ENCODE data around the gene KDM3A. TPM values are rescaled to one million over a fixed set of nuclear protein-coding genes. Genes with fewer than 3 reads are reported as not detected.

The KDM3A gene
- total RNA-seq, 1 donor from 2014 or later, result 63.9 TPM

- Mint-ChIP-seq H3K27me3 (ENCODE audit: unreplicated experiment) (peaks cover 3% of the 10 kb centered on the region), H3K9me3 (ENCODE audit: unreplicated experiment) (peaks cover under 1% of the 10 kb centered on the region), H3K4me1 (ENCODE audit: unreplicated experiment) (peaks cover 17% of the 10 kb centered on the region), H3K36me3 (ENCODE audit: low read depth, unreplicated experiment) (no peaks in the 10 kb centered on the region), H3K4me3 (ENCODE audit: unreplicated experiment) (no peak overlapping the region), H3K27ac (ENCODE audit: unreplicated experiment) (no peak overlapping the region)
- no peak for TF ChIP-seq CTCF (IDR thresholded peaks at IDR 0.05; ENCODE audit: unreplicated experiment)
- DNase-seq (ENCODE audit: low spot score), result no peak
These were observed 23.2 kb upstream of the KDM3A start for GRCh38 chr2:86417961-86418360.

GRCh38 chr2:86420913-86421312, 20.3 kb upstream of the KDM3A start:
- Mint-ChIP-seq H3K4me1 (ENCODE audit: unreplicated experiment) (peaks cover 3% of the 10 kb centered on the region), H3K27me3 (ENCODE audit: unreplicated experiment) (peaks cover 2% of the 10 kb centered on the region), H3K27ac (ENCODE audit: unreplicated experiment) (no peak overlapping the region), H3K9me3 (ENCODE audit: unreplicated experiment) (no peaks in the 10 kb centered on the region), H3K36me3 (ENCODE audit: low read depth, unreplicated experiment) (no peaks in the 10 kb centered on the region), H3K4me3 (ENCODE audit: unreplicated experiment) (no peak overlapping the region)
- no peak for DNase-seq (ENCODE audit: low spot score)
- TF ChIP-seq CTCF (IDR thresholded peaks at IDR 0.05; ENCODE audit: unreplicated experiment), result no peak

GRCh38 chr2:86426271-86426670, 14.9 kb upstream of the KDM3A start:
- Mint-ChIP-seq H3K4me3 (ENCODE audit: unreplicated experiment) (no peak overlapping the region), H3K27me3 (ENCODE audit: unreplicated experiment) (no peaks in the 10 kb centered on the region), H3K9me3 (ENCODE audit: unreplicated experiment) (no peaks in the 10 kb centered on the region), H3K36me3 (ENCODE audit: low read depth, unreplicated experiment) (no peaks in the 10 kb centered on the region), H3K27ac (ENCODE audit: unreplicated experiment) (no peak overlapping the region), H3K4me1 (ENCODE audit: unreplicated experiment) (no peaks in the 10 kb centered on the region)
- TF ChIP-seq CTCF (IDR thresholded peaks at IDR 0.05; ENCODE audit: unreplicated experiment), result no peak
- no peak for DNase-seq (ENCODE audit: low spot score)

- Mint-ChIP-seq H3K27ac (ENCODE audit: unreplicated experiment) (no peak overlapping the region), H3K9me3 (ENCODE audit: unreplicated experiment) (no peaks in the 10 kb centered on the region), H3K4me1 (ENCODE audit: unreplicated experiment) (no peaks in the 10 kb centered on the region), H3K27me3 (ENCODE audit: unreplicated experiment) (no peaks in the 10 kb centered on the region), H3K36me3 (ENCODE audit: low read depth, unreplicated experiment) (no peaks in the 10 kb centered on the region), H3K4me3 (ENCODE audit: unreplicated experiment) (no peak overlapping the region)
- no peak for TF ChIP-seq CTCF (IDR thresholded peaks at IDR 0.05; ENCODE audit: unreplicated experiment)
- no peak for DNase-seq (ENCODE audit: low spot score)
These were observed 11.8 kb upstream of the KDM3A start for GRCh38 chr2:86429335-86429734.

- H3K27me3 Mint-ChIP-seq (ENCODE audit: unreplicated experiment), result no peaks in the 10 kb centered on the region
- H3K9me3 Mint-ChIP-seq (ENCODE audit: unreplicated experiment), result no peaks in the 10 kb centered on the region
- H3K4me1 Mint-ChIP-seq (ENCODE audit: unreplicated experiment), result no peaks in the 10 kb centered on the region
- no peak for TF ChIP-seq CTCF (IDR thresholded peaks at IDR 0.05; ENCODE audit: unreplicated experiment)
- no peak overlapping the region for H3K4me3 Mint-ChIP-seq (ENCODE audit: unreplicated experiment)
- no peak overlapping the region for H3K27ac Mint-ChIP-seq (ENCODE audit: unreplicated experiment)
- no peak for DNase-seq (ENCODE audit: low spot score)
- no peaks in the 10 kb centered on the region for H3K36me3 Mint-ChIP-seq (ENCODE audit: low read depth, unreplicated experiment)
These were observed 10.8 kb upstream of the KDM3A start for GRCh38 chr2:86430368-86430767.
